Adrenal gland (tissue), 12 donors: Measurements from ENCODE around the gene CDH4. TPM values are rescaled to one million over a fixed set of nuclear protein-coding genes. Genes with fewer than 3 reads are reported as not detected.

Experiments used
- DNase-seq, 7 donors: peaks; one replicate each; pipeline ENCODE4 v3.0.0-alpha.2; 2019 to 2020
- H3K27ac ChIP-seq, 5 donors: fragments of 200-600 bp; sonication (generic) in 4 of 5; 1 replicate in 3 of 5; 2 replicates in 2 of 5; pipeline versions ENCODE4 v1.5.1 to v1.8.0; 2016 to 2020; ENCODE audit warnings: mild to moderate bottlenecking in 1 of 5
- H3K27me3 ChIP-seq: fragments of 200-600 bp; 2 replicates; pipeline ENCODE4 v1.8.0; 2021
- H3K36me3 ChIP-seq, 2 donors: fragments of 200-600 bp; replicated peaks in 1 of 2; 1 replicate in 1 of 2; 2 replicates in 1 of 2; pipeline versions ENCODE4 v1.5.1 to v1.8.0; 2018 to 2022
- H3K4me1 ChIP-seq, 2 donors: fragments of 200-600 bp; replicated peaks in 1 of 2; 1 replicate in 1 of 2; 2 replicates in 1 of 2; pipeline versions ENCODE4 v1.5.1 to v1.8.0; 2018 to 2021
- H3K4me3 ChIP-seq, 4 donors: fragments of 200-600 bp; sonication (generic) in 3 of 4; one replicate each; pipeline ENCODE4 v1.5.1; 2016 to 2018
- H3K9me3 ChIP-seq, 3 donors: fragments of 200-600 bp; sonication (generic) in 1 of 3; replicated peaks in 1 of 3; 1 replicate in 2 of 3; 2 replicates in 1 of 3; pipeline versions ENCODE4 v1.5.1 to v1.8.0; 2016 to 2021
- CTCF ChIP-seq, 6 experiments: fragments of 450-650 bp in 4 of 6; fragments of 200-600 bp in 2 of 6; sonication (generic) in 1 of 6; IDR thresholded peaks; 1 replicate in 5 of 6; 2 replicates in 1 of 6; pipeline versions ENCODE4 v1.5.1 to v1.8.0; 2016 to 2021; ENCODE audit warnings: antibody characterized with exemption in 6 of 6, mild to moderate bottlenecking in 2 of 6, moderate library complexity in 1 of 6
- POLR2A ChIP-seq, 2 donors: fragments of 450-650 bp; IDR thresholded peaks; one replicate each; pipeline ENCODE4 v1.6.1; 2017; ENCODE audit warnings: antibody characterized with exemption in 2 of 2, mild to moderate bottlenecking in 2 of 2, moderate library complexity in 1 of 2
- WGBS, 4 donors: extraction: QIAGEN DNeasy Blood & Tissue Kit in 2 of 4; methylation state at CpG; one replicate each; pipeline versions ENCODE4 v1.1.5 to v1.1.7; 2013 to 2017; 5-methylcytosine and 5-hydroxymethylcytosine counted together
- intact Hi-C, 2 donors: fragments of 100-400 bp; cut with DNase I; formaldehyde crosslinking; loops; one replicate each; pipeline versions ENCODE4 v1.14.1 to v1.15.0; 2022 to 2023
- polyA plus RNA-seq, 3 donors: library from polyadenylated mRNA; stranded (reverse); fragments of 200-250 nt in 2 of 3; fragments of 350-450 nt in 1 of 3; fragmentation: Illumina TruSeq in 1 of 3; extraction: RNeasy Lipid Tissue Mini Kit (QIAGEN cat#74804) in 1 of 3; gene quantifications; one replicate each; pipeline ENCODE4 v1.2.3, GENCODE V29; 2013 to 2014
- total RNA-seq, 9 donors: library from RNA; depleted of rRNA in 4 of 9; stranded (reverse); fragments of >200 nt in 4 of 9; fragments of 120-200 nt in 1 of 9; fragmentation: NEBNext Ultra II Directional in 1 of 9; extraction: Animal tissue kit (Norgen Biotek cat#: 25700) in 1 of 9; gene quantifications; one replicate each; pipeline versions ENCODE4 v1.1.0 to v1.2.4, GENCODE V29; 2013 to 2023
- donor health status: healthy with polysubstance abuse.
- donor health status: Bipolar disorder and iron deficiency.
- donor health status: DM: yes; HTN: yes; CAD: no.
- donor health status: DM: no; HTN: no; CAD: no.
- donor health status: DM: no; HTN: no; CAD: no.
- donor health status: DM: yes; HTN: yes; CAD: no.

CDH4 gene
- total and polyA plus RNA-seq, 12 donors: 0.08 to 0.53 (median 0.20) TPM; not detected in 3

- no peak overlapping the region for H3K4me3 ChIP-seq
- 83 to 85% (median 83%) methylated on average over 20 to 21 of the region's 21 CpGs for WGBS, 4 donors
- intact Hi-C loops: no loop called here
- no peaks in the 10 kb centered on the region for H3K4me1 ChIP-seq
- no peaks in the 10 kb centered on the region for H3K9me3 ChIP-seq
- TF ChIP-seq POLR2A (IDR thresholded peaks at IDR 0.05): no peak
- no peak for TF ChIP-seq CTCF (IDR thresholded peaks at IDR 0.05)
- no peaks in the 10 kb centered on the region for H3K27me3 ChIP-seq
- DNase-seq: no peak
- no peaks in the 10 kb centered on the region for H3K36me3 ChIP-seq
- no peak overlapping the region for H3K27ac ChIP-seq
These were observed 404.1 kb downstream of the CDH4 start for GRCh38 chr20:61656198-61656597.

- intact Hi-C loops: no loop called here
- WGBS, 4 donors: 77 to 91% (median 80%) methylated on average over 14 to 15 of the region's 15 CpGs
- H3K4me3 ChIP-seq: no peak overlapping the region
- H3K27me3 ChIP-seq: no peaks in the 10 kb centered on the region
- no peaks in the 10 kb centered on the region for H3K36me3 ChIP-seq
- no peaks in the 10 kb centered on the region for H3K4me1 ChIP-seq
- H3K27ac ChIP-seq: no peak overlapping the region
- DNase-seq: no peak
- H3K9me3 ChIP-seq: no peaks in the 10 kb centered on the region
- no peak for TF ChIP-seq POLR2A (IDR thresholded peaks at IDR 0.05)
- TF ChIP-seq CTCF (IDR thresholded peaks at IDR 0.05): no peak
These were observed 405.8 kb downstream of the CDH4 start for GRCh38 chr20:61657721-61658377.

GRCh38 chr20:61658563-61658962 lies 406.5 kb downstream of the CDH4 start:
- WGBS, 4 donors: 65 to 92% (median 81%) methylated on average over 5 to 6 of the region's 6 CpGs
- intact Hi-C loops: no loop called here
- no peaks in the 10 kb centered on the region for H3K9me3 ChIP-seq

More at GRCh38 chr20:61658563-61658962, 406.5 kb downstream of the CDH4 start:
- Histone ChIP-seq H3K4me1 (no peaks in the 10 kb centered on the region), H3K27ac (no peak overlapping the region), H3K36me3 (no peaks in the 10 kb centered on the region), H3K27me3 (no peaks in the 10 kb centered on the region), H3K4me3 (no peak overlapping the region)
- TF ChIP-seq CTCF (IDR thresholded peaks at IDR 0.05) (no peak), POLR2A (IDR thresholded peaks at IDR 0.05) (no peak)
- no peak for DNase-seq
